ENCODE data around the gene MICAL3.

The MICAL3 gene

DNA sequence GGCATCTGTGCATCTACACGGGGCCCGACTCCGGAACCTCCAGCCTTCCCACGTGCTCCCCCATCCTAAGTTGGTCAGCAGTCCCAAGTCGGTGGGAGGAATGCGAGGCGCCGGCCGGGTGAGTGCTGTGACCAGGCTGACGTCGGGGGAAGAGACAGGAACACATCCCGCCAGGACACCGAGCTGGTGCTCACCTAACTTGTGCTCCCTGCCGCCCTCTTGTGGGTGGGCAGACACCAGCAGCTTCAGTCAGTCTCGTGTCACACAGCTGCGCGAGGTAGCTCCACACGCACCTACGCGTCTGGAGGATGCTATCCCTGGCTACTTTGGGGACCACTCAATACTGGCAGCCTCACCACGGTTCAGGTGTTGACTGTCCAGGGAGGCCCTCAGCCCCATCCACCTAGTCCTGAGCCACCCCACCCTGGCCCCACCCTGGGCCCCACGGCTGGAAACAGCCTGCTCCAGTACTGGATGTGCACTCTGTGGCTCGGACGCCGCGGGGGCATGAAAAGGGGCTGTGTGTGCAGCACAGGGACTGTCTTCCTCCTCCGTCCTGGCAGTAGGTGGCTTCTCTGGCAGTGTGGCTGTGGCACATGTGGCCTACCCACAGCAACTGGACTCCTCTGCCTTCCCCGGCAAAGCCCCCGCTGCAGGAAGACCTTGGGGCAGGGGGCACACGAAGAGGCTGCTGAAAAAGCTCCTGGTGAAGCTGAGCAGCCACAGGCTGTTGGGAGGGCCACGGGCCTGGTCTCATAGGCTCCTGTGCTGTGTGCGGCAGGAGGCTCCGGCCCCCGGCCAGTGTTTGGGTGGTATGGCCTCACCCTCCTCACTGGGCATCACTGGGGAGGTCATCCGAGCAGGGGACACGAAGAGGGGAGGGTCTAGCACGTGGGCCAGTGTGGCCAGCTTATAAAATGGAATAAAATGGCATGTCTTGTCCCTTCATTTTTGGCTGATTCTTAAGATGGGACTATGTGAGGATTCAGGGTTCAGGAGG is 238.9 kb downstream of the MICAL3 start:
- in situ Hi-C loops (cut with HindIII; ENCODE audit: low sequenced_read_pairs), result no loop called here

DNA sequence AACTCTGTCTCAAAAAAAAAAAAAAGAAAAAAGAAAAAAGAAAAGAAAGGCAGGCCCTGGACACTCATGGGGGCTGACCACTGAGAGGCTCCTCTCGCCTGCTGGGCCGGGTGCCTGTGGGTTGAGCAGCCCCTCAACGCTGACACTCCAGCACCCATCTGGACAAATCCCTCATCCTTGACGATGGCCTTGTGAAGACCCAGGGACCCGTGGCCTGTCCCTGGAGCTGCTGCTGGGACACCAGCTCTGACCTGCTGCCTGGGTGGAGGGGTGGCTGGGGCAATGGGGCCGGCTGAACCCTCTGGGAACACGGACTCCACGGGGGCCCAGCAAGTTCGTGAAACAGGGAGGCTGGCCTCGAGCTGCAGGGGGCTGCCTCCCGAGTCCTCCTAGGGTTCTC is 239.6 kb downstream of the MICAL3 start:
- in situ Hi-C loops (cut with HindIII; ENCODE audit: low sequenced_read_pairs), result loop anchor here (5.0 kb wide), 1 partner anchor 78 kb away; no protein-coding TSS in a partner anchor

DNA sequence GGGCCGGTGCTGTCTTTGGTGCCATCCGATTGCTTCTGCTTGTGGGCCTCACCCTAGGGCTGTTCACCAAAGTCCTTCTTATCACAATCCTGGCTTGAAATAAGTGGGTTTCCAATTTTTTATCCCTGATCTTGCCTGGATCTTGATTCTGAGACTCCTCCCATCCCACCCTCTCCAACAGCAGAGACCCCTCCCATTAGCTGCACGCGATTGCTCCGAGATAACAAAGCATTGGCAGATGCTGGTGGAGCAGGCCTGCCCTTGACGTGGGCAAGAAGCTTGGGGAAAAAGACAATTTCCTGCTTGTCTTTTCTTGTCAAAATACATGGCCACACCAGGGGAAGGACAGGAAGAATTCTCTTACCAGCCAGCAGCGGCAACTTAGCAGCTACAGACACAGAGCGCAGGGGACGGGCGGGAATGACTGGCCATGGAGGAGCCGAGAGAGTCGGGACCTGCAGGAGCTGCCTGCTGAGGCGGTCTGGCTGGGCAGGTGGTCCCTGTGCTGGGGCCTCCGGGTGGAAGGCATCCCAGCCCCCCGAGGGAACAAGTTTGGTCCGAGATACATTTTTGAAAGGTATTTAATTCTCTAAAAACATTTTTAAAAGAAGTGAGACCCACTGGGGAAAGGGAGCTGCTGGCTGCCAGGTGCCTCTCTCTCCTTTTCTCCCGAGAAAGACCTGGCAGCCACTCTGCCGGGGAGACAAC is 240.4 kb downstream of the MICAL3 start:
- in situ Hi-C loops (cut with HindIII; ENCODE audit: low sequenced_read_pairs), result loop anchor here (5.0 kb wide), 1 partner anchor 78 kb away; no protein-coding TSS in a partner anchor

GRCh38 chr22:17783312-17783711 is 241.0 kb downstream of the MICAL3 start:
- in situ Hi-C loops (cut with HindIII; ENCODE audit: low sequenced_read_pairs), result loop anchor here (5.0 kb wide), 1 partner anchor 79 kb away; no protein-coding TSS in a partner anchor

- in situ Hi-C loops (cut with HindIII; ENCODE audit: low sequenced_read_pairs), result loop anchor here (5.0 kb wide), 1 partner anchor 80 kb away; no protein-coding TSS in a partner anchor
These were observed 241.7 kb downstream of the MICAL3 start for GRCh38 chr22:17782621-17783020.

DNA sequence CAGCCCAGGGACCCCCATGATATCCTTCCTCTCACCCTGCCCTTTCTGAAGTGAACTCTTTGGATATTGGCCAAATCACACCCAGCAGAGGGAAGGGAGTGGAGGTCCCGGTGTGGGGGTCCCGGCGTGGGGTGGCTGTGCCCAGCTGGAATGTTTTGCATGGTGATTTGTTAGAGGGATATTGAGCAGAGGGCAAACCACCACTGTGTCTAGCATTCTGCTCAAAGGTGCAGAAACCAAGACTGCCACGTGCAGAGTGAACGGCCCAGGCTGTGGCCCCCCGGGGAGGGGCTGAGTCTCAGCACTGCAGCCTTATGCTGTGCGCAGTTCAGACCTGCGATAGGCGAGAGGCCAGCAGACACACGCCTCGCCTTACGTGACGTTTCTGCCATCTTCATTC is 242.2 kb downstream of the MICAL3 start:
- in situ Hi-C loops (cut with HindIII; ENCODE audit: low sequenced_read_pairs), result loop anchor here (5.0 kb wide), 1 partner anchor 80 kb away; no protein-coding TSS in a partner anchor

GRCh38 chr22:17781319-17782031 is 242.9 kb downstream of the MICAL3 start:
- in situ Hi-C loops (cut with HindIII; ENCODE audit: low sequenced_read_pairs), result loop anchor here (5.0 kb wide), 1 partner anchor 81 kb away; no protein-coding TSS in a partner anchor

DNA sequence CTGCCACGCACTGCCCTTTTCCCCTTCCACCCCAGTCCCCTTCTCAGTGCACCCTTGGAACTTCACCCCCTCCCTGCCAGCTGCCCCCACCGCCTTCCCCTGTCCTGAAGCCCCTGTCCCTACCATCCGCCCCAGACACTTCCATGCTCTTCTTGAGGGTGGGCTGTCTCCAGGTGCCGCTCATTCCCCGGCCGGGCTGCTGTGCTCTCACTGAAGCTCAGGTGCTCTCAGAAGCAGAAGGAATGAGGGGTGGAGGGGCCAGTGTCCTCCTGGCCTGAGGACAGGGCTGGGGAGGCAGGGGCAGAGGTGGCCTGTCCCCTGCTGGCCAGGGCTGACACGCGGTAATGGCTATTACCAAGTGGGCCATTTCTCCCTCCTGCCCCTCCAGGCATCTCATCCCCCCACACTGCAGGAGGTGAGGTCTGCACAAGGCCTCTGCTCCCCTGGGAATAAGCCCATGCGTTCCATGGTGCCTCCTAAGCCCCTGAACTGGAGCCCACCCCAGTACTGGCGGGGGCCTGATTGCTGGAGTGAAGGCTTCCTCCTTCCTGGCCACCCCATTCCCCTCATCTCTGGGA is 243.5 kb downstream of the MICAL3 start:
- in situ Hi-C loops (cut with HindIII; ENCODE audit: low sequenced_read_pairs), result loop anchor here (5.0 kb wide), 1 partner anchor 81 kb away; no protein-coding TSS in a partner anchor

DNA sequence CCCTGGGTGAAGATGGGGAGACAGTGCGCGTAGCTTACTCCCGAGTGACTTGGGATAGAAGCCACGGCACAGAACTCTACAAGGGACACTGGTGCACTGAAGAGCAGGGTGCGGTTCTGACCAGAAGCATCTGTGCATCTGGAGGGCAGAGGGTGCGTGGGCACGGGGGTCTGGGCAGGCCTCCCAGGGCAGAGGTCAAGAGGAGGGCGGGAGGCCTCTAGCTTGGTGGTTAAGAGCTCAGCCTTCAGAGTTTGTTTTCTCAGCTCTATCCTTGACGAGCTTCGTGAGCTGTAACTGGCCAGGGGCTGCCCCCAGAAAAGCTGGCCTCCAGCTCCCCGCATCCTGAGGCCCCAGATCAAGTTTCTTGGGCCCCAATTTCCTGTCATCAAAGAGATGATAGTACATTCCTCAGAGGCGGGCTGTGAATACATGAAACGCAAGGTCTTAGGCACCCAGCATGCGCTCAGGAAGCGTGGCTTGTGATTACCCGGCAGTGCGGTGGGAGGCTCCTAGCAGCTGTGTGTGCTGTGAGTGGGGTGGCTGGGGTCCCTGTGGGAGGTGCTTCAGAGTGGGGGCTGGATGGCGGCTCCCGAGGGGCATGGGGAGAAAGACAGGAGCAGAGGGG is 244.1 kb downstream of the MICAL3 start:
- in situ Hi-C loops (cut with HindIII; ENCODE audit: low sequenced_read_pairs), result loop anchor here (5.0 kb wide), 1 partner anchor 82 kb away; no protein-coding TSS in a partner anchor

DNA sequence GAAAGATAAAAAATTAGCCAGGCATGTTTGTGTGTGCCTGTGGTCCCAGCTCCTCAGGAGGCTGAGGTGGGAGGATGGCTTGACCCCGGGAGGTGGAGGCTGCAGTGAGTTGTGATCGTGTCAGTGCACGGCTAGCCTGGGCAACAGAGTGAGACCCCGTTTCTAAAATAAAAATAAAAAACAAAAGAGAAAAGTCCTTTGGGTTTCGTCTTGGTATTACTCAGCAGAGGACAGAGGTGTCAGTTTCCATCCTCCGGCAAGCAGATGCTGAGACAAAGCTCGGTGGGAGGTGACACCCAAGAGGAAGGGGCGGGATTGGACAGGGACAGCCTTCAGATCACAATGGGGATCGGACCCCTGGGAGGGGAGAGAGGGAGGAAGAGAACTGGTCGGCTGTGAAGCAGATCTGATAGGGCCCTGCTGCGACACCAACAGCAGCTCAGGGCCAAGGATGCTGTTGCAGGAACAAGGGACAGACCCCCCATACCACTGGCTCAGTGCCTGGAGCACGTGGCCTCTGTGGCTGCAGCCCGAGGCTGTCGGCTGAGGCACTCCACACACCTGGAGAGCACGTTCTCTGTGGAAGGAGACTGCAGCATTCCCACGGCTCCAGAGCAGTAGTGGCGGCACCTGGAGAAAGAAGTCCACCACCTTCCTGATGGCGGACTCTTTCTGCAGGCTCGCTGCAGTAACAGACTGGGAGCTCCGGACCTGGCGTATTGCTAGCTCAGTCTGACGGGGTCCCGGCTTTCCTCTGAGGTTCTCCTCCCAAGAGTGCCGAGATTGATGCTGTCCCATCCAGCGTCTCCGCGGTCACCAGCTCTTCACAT is 244.9 kb downstream of the MICAL3 start:
- in situ Hi-C loops (cut with HindIII; ENCODE audit: low sequenced_read_pairs), result loop anchor here (5.0 kb wide), 1 partner anchor 83 kb away; no protein-coding TSS in a partner anchor

DNA sequence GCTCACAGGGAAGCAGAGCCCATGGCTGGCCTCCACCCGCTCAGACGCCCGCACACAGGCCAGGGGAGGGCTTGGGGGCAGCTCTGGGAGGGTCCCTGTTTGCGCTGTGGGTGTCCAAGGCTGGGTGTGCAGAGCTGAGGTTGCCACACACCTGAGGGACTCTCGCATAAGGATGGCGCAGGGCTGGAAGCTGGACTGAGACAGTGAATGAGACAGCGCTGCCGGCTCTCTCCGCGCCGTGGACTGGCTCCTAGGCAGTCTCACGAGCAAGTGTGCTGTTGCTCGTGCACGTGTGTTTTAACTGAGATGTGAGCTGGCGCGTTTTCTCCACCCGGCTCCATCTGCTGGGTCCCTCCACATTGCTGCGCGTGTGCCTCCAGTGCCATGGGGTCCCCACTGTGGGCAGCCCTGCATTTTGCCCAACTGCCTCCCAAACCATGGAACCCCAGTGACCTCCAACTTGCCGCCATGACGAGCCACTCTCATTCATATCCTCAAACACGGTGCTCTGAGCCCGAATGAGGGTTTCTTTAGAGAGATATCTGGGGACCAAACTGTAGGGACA is 245.9 kb downstream of the MICAL3 start:
- in situ Hi-C loops (cut with HindIII; ENCODE audit: low sequenced_read_pairs), result no loop called here

- in situ Hi-C loops (cut with HindIII; ENCODE audit: low sequenced_read_pairs), result no loop called here
These were observed 246.7 kb downstream of the MICAL3 start for GRCh38 chr22:17777717-17778044.

DNA sequence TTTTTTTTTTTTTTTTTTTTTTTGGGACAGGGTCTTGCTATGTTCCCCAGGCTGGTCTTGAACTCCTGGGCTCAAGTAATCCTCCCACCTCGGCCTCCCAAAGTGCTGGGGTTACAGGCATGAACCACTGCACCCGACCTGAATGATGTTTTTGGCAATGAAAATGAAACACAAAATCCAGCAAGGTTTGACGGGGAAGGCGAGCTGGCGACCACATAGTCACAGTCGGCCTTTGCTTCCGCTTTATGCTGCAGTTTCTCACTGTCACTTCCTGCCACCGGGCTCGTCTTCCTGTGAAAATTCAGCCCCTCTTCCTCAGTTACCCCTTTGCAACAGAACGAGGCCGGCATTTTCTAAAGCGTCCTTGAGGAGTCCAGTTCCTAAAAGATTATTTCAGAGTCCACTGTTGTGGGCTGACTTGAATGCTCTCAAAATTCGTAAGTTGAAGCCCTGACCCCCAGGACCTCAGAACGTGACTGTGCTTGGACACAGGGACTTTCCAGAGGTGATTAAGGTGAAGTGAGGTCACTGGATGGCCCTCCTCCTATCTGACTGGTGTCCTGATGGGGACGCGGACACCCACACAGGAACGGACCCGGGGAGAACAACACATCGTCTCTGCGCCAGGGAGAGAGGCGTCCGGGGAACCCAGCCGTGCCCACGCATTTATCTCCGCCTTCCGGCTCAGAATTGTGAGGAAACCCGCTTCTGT is 247.2 kb downstream of the MICAL3 start:
- in situ Hi-C loops (cut with HindIII; ENCODE audit: low sequenced_read_pairs), result no loop called here

DNA sequence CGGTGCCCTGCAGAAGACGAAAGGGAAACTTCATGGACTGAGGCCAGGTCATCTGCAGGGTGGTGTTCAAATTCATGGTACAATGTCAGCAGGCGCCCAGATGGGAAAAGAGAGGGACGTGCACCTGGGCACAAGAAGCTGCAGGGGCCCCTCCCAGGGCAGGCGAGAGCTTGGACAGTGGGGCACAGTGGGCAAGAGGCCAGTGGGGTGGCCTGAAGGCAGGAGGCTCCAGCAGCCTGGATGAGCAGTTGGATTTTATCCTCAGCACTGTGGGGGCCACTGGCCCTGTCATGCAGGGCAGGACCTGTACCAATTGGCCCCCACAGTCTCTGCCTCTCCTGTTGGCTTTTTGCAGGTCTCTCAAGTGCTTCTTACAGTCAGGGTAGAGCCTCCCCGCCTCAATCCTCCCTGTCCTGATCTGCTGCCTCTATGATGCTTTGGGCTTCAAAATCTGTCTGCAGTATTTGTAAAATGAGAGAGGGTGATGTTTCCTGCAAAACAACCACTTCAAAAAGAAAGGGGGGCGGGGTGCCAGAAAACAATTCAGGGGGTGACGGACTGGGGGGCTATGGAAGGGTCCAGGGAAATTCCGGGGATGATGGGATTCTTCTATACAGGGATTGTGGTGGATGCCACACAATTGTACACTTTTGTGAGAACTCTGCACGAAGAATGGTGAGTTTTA is 248.4 kb downstream of the MICAL3 start:
- in situ Hi-C loops (cut with HindIII; ENCODE audit: low sequenced_read_pairs), result no loop called here

GRCh38 chr22:17774926-17775685 is 249.3 kb downstream of the MICAL3 start:
- in situ Hi-C loops (cut with HindIII; ENCODE audit: low sequenced_read_pairs), result loop anchor here (5.0 kb wide), 1 partner anchor 53 kb away; no protein-coding TSS in a partner anchor

GRCh38 chr22:17774206-17774925 is 250.0 kb downstream of the MICAL3 start, which contains the start of gene BID:
Gene BID, minus strand, starts transcription at chr22:17774469. Its CDS starts 24,353 bp downstream, at chr22:17750116.
- in situ Hi-C loops (cut with HindIII; ENCODE audit: low sequenced_read_pairs), result loop anchor here (5.0 kb wide), 1 partner anchor 52 kb away; no protein-coding TSS in a partner anchor
